ENCODE measurements around the gene KCNS3.

GRCh38 chr2:17830053-17831034 is 48.1 kb upstream of the KCNS3 start:
- peak; percentile 85 for TF ChIP-seq CTCF (conservative IDR thresholded peaks at IDR 0.05; ENCODE audit: low read depth, low read length)
- no peak for TF ChIP-seq POLR2A (IDR thresholded peaks at IDR 0.05; ENCODE audit: low read depth, low read length)
- TF ChIP-seq CEBPB (IDR thresholded peaks at IDR 0.05; ENCODE audit: low read depth, low read length) = no peak
- no peak for TF ChIP-seq MXI1 (IDR thresholded peaks at IDR 0.05; ENCODE audit: borderline replicate concordance, low read depth, low read length)
- TF ChIP-seq SMC3 (IDR thresholded peaks at IDR 0.05; ENCODE audit: low read depth, low read length) = peak; percentile 59
- TF ChIP-seq USF2 (IDR thresholded peaks at IDR 0.05; ENCODE audit: low read depth, low read length) = no peak
- peak; percentile 60 for TF ChIP-seq RAD21 (IDR thresholded peaks at IDR 0.05; ENCODE audit: low read length)
- no peak for TF ChIP-seq MAFK (IDR thresholded peaks at IDR 0.05; ENCODE audit: low read depth, low read length)
- TF ChIP-seq NFE2L2 (IDR thresholded peaks at IDR 0.05; ENCODE audit: low read depth, low read length) = no peak
- no peak for TF ChIP-seq RFX5 (IDR thresholded peaks at IDR 0.05; ENCODE audit: low read depth, low read length)
- TF ChIP-seq ELK1 (IDR thresholded peaks at IDR 0.05; ENCODE audit: borderline replicate concordance, low read depth, low read length) = no peak

Measured in IMR-90 (cell line).